ENCODE results near the gene ARHGAP15.

DNA sequence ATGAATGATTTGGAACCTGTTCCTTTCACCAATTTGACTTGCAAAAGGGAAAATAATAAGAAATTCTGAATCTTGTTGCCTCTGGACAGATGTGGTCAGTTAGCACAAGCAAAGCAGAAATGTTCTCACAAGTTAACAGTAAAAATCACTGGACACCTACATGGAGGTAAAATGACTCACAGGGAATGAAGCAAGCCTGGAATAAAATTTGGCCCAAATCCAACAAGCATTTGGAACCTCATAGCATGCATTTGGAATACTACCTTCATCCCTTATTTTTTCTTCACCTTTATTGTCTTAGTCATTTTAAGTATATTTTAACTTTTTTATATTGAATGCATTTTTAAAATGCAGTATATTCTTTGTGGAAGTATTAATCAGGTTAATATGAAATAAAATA, 602.9 kb downstream of the ARHGAP15 start:
- TF ChIP-seq CTCF (IDR thresholded peaks at IDR 0.05) (no peak), POLR2A (IDR thresholded peaks at IDR 0.05) (no peak)
